Spleen (tissue), 7 donors: ENCODE results near the gene IFNA5.

Source experiments
- POLR2A ChIP-seq, 3 donors: fragments of 450-650 bp; IDR thresholded peaks; one replicate each; pipeline ENCODE4 v1.5.1; 2017; ENCODE audit warnings: antibody characterized with exemption in 3 of 3, mild to moderate bottlenecking in 1 of 3
- TF ChIP-seq, protein P1 (sequence below), 11 experiments: fragments of 200-600 bp in 7 of 11; fragments of 450-650 bp in 4 of 11; sonication (generic) in 4 of 11; IDR thresholded peaks in 8 of 11; conservative IDR thresholded peaks in 3 of 11; 1 replicate in 7 of 11; 2 replicates in 4 of 11; pipeline versions ENCODE4 v1.4.0 to v1.8.0; 2016 to 2021; ENCODE audit warnings: antibody characterized with exemption in 11 of 11, inconsistent platforms in 4 of 11, mild to moderate bottlenecking in 1 of 11
- donor health status: DM: no; HTN: no; CAD: no; lungs with moderate emphysema.
- donor health status: DM: no; HTN: no; CAD: no.
- donor health status: DM: no; HTN: no; CAD: no.

DNA sequence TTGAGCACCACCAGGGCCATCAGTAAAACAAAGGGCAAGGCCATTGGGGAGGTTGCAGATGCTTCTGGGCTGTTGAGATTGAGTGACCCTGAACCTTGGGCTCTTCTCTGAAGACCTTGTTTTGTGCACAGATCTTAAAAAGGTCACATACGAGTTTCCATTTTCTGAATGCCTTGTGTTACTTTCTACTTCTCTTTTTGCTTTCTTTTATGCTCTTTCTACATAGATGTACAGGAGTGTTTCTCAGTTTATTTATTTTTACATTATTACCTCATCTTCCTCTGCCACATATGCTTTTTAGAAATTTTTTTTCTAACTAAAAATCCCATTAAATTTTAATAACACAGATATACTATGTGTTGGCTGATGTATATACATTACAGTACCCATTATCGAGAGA lies at the start of gene IFNA5:
- no peak for TF ChIP-seq POLR2A (IDR thresholded peaks at IDR 0.05)
- TF ChIP-seq, protein P1, sequence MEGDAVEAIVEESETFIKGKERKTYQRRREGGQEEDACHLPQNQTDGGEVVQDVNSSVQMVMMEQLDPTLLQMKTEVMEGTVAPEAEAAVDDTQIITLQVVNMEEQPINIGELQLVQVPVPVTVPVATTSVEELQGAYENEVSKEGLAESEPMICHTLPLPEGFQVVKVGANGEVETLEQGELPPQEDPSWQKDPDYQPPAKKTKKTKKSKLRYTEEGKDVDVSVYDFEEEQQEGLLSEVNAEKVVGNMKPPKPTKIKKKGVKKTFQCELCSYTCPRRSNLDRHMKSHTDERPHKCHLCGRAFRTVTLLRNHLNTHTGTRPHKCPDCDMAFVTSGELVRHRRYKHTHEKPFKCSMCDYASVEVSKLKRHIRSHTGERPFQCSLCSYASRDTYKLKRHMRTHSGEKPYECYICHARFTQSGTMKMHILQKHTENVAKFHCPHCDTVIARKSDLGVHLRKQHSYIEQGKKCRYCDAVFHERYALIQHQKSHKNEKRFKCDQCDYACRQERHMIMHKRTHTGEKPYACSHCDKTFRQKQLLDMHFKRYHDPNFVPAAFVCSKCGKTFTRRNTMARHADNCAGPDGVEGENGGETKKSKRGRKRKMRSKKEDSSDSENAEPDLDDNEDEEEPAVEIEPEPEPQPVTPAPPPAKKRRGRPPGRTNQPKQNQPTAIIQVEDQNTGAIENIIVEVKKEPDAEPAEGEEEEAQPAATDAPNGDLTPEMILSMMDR (IDR thresholded peaks at IDR 0.05 in 8 of 11, conservative IDR thresholded peaks at IDR 0.05 in 3 of 11) = no peak
